Left hindlimb (tissue), 1 donor: ENCODE results near the gene GPR61.

ENCODE experiments used
- DNase-seq: peaks from one replicate; pipeline ENCODE4 v3.0.0-alpha.2; 2018

GPR61 gene

GRCh38 chr1:109537450-109538178, 2.1 kb upstream of the GPR61 start:
- DNase-seq = no peak

- no peak for DNase-seq
These were observed 681 bp upstream of the GPR61 start for GRCh38 chr1:109538827-109539555.

GRCh38 chr1:109541102-109541501, 1.4 kb downstream of the GPR61 start:
- DNase-seq = no peak

GRCh38 chr1:109542657-109543056, 3.0 kb downstream of the GPR61 start:
- DNase-seq = no peak

- peak; percentile 21 for DNase-seq
These were observed 3.8 kb downstream of the GPR61 start for GRCh38 chr1:109543283-109543987.

GRCh38 chr1:109543988-109544735, 4.5 kb downstream of the GPR61 start:
- peak; percentile 34 for DNase-seq

GRCh38 chr1:109546311-109547109, 6.8 kb downstream of the GPR61 start:
- DNase-seq = peak; percentile 89

- peak; percentile 33 for DNase-seq
These were observed 8.0 kb downstream of the GPR61 start for GRCh38 chr1:109547463-109548320.

GRCh38 chr1:109548321-109549267, 8.9 kb downstream of the GPR61 start, which contains the start of gene GNAI3:
Gene GNAI3 (plus strand): TSS chr1:109548615. CDS start chr1:109548721, 106 bp downstream.
- peak; percentile 97 for DNase-seq

- DNase-seq = no peak
These were observed 16.9 kb downstream of the GPR61 start for GRCh38 chr1:109556563-109556962.

GRCh38 chr1:109557520-109557919, 17.8 kb downstream of the GPR61 start:
- DNase-seq = no peak

- DNase-seq = no peak
These were observed 20.3 kb downstream of the GPR61 start for GRCh38 chr1:109559995-109560394.

- DNase-seq = no peak
These were observed 24.7 kb downstream of the GPR61 start for GRCh38 chr1:109564194-109564878.

GRCh38 chr1:109565241-109565640, 25.6 kb downstream of the GPR61 start:
- no peak for DNase-seq

- DNase-seq = no peak
These were observed 27.3 kb downstream of the GPR61 start for GRCh38 chr1:109566982-109567381.

- DNase-seq = no peak
These were observed 28.4 kb downstream of the GPR61 start for GRCh38 chr1:109567877-109568672.

GRCh38 chr1:109569323-109569722, 29.7 kb downstream of the GPR61 start:
- no peak for DNase-seq

GRCh38 chr1:109570414-109570813, 30.7 kb downstream of the GPR61 start:
- no peak for DNase-seq
